ENCODE results near the gene BANK1. TPM values are rescaled to one million over a fixed set of nuclear protein-coding genes. Genes with fewer than 3 reads are reported as not detected.

The BANK1 gene
- total and polyA plus RNA-seq, 2 experiments from 2014 or later = not detected

DNA sequence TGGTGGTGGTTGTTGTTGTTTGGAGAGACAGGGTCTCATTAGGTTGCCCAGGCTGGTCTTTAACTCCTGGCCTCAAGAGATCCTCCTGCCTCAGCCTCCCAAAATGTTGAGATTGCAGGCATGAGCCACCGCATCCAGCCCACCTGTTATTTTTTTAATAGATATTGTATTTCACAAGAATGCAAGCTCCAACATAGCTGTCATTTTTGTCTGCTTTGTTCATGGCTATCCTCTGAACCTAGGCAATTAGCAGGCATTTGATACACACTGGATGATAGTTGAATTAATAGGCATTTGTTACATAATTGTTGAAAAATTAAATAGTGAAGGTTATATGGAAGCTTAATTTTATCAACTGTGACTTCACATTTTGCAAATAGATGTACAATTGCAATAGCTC lies 64.7 kb downstream of the BANK1 start:
- no peaks in the 10 kb centered on the region for H3K27me3 ChIP-seq (replicated peaks; ENCODE audit: insufficient read depth)
- in situ Hi-C loops (cut with MboI) = no loop called here
- no peak for DNase-seq
- no peaks in the 10 kb centered on the region for H3K9me2 ChIP-seq (ENCODE audit: insufficient read depth)
- H3K9me3 ChIP-seq (ENCODE audit: low read depth) = no peaks in the 10 kb centered on the region
- H3K79me2 ChIP-seq (ENCODE audit: insufficient read depth) = no peaks in the 10 kb centered on the region
- no peaks in the 10 kb centered on the region for H4K20me1 ChIP-seq (ENCODE audit: insufficient read depth)
- no peak overlapping the region for H3K4me2 ChIP-seq (ENCODE audit: unreplicated experiment)
- no peak overlapping the region for H3K9ac ChIP-seq
- no peak overlapping the region for H2AFZ ChIP-seq
- no peak overlapping the region for H3K27ac ChIP-seq
- no peaks in the 10 kb centered on the region for H3K36me3 ChIP-seq (ENCODE audit: low read depth)
- WGBS, 2 experiments (ENCODE audit: low coverage in 1 of 2, low lambda C conversion rate in 2 of 2, missing lambda C conversion rate in 2 of 2) = 91 to 93% methylated on average over 1 of the region's 1 CpG
- H3K4me3 ChIP-seq = no peak overlapping the region
- TF ChIP-seq EZH2 (IDR thresholded peaks at IDR 0.05; ENCODE audit: insufficient read depth, poor library complexity, severe bottlenecking) (no peak), EZH2phosphoT487 (IDR thresholded peaks at IDR 0.05; ENCODE audit: insufficient read depth, low read depth) (no peak)
- H3F3A ChIP-seq (ENCODE audit: insufficient read depth) = no peaks in the 10 kb centered on the region
- H3K4me1 ChIP-seq (ENCODE audit: insufficient read depth) = no peaks in the 10 kb centered on the region

DNA sequence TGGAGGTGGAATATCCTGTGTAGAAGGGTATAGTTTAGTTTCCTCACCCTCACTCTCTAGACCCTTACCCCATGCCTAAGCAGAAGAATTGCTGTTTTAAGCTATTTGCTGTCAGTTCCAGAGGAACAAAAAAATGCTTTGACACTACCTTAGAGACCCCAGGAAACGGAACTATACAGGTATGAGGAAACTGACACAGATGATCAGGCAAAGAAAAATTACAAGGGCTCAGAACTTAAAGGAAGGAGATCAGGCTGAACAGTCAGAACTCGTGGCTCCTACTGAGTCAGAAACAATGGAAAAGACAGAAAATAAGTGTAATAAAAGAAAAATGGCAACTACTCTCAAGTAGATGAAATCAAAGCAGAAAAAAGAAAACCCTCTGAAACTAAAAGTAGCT lies 65.6 kb downstream of the BANK1 start:
- H3K9ac ChIP-seq = no peak overlapping the region
- DNase-seq = no peak
- H3K4me1 ChIP-seq (ENCODE audit: insufficient read depth) = no peaks in the 10 kb centered on the region
- no peaks in the 10 kb centered on the region for H3K36me3 ChIP-seq (ENCODE audit: low read depth)
- no peaks in the 10 kb centered on the region for H4K20me1 ChIP-seq (ENCODE audit: insufficient read depth)
- in situ Hi-C loops (cut with MboI) = no loop called here
- no peak overlapping the region for H3K4me2 ChIP-seq (ENCODE audit: unreplicated experiment)
- no peaks in the 10 kb centered on the region for H3F3A ChIP-seq (ENCODE audit: insufficient read depth)
- no peaks in the 10 kb centered on the region for H3K79me2 ChIP-seq (ENCODE audit: insufficient read depth)
- H3K27me3 ChIP-seq (replicated peaks; ENCODE audit: insufficient read depth) = no peaks in the 10 kb centered on the region
- 33 to 36% methylated on average over 2 of the region's 2 CpGs for WGBS, 2 experiments (ENCODE audit: low coverage in 1 of 2, low lambda C conversion rate in 2 of 2, missing lambda C conversion rate in 2 of 2)
- no peaks in the 10 kb centered on the region for H3K9me2 ChIP-seq (ENCODE audit: insufficient read depth)
- H3K4me3 ChIP-seq = no peak overlapping the region
- H3K27ac ChIP-seq = no peak overlapping the region
- H3K9me3 ChIP-seq (ENCODE audit: low read depth) = no peaks in the 10 kb centered on the region
- no peak overlapping the region for H2AFZ ChIP-seq
- TF ChIP-seq EZH2phosphoT487 (IDR thresholded peaks at IDR 0.05; ENCODE audit: insufficient read depth, low read depth) = no peak
- TF ChIP-seq EZH2 (IDR thresholded peaks at IDR 0.05; ENCODE audit: insufficient read depth, poor library complexity, severe bottlenecking) = no peak

DNA sequence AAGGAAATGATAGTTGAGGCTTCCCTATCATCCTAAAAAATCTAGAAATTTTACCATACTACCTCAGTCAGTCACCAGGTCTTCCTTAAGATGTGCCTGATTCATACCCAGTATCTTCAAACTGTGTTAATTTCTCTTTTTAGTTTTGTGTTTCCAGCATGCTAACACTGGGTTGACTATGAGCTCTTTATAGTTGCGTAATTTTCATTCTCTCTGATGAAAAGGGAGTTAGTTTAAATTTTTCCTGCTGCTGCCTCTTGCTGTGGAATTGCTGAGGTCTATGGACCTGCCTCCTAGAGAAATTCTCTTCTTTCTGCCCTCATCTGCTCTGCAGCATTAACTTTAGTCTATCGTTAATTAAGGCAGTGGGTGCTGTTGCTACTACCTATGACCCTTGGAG lies 66.6 kb downstream of the BANK1 start:
- Histone ChIP-seq H3K4me1 (ENCODE audit: insufficient read depth) (no peaks in the 10 kb centered on the region), H2AFZ (no peak overlapping the region), H3K27me3 (replicated peaks; ENCODE audit: insufficient read depth) (no peaks in the 10 kb centered on the region), H3K27ac (no peak overlapping the region), H3K9ac (no peak overlapping the region), H3K79me2 (ENCODE audit: insufficient read depth) (no peaks in the 10 kb centered on the region), H3K4me3 (no peak overlapping the region), H3K36me3 (ENCODE audit: low read depth) (no peaks in the 10 kb centered on the region), H3K4me2 (ENCODE audit: unreplicated experiment) (no peak overlapping the region), H4K20me1 (ENCODE audit: insufficient read depth) (no peaks in the 10 kb centered on the region), H3K9me3 (ENCODE audit: low read depth) (no peaks in the 10 kb centered on the region), H3F3A (ENCODE audit: insufficient read depth) (no peaks in the 10 kb centered on the region), H3K9me2 (ENCODE audit: insufficient read depth) (no peaks in the 10 kb centered on the region)
- in situ Hi-C loops (cut with MboI) = no loop called here
- TF ChIP-seq EZH2 (IDR thresholded peaks at IDR 0.05; ENCODE audit: insufficient read depth, poor library complexity, severe bottlenecking) = no peak
- no peak for TF ChIP-seq EZH2phosphoT487 (IDR thresholded peaks at IDR 0.05; ENCODE audit: insufficient read depth, low read depth)
- no peak for DNase-seq
- WGBS, 2 experiments (ENCODE audit: low coverage in 1 of 2, low lambda C conversion rate in 2 of 2, missing lambda C conversion rate in 2 of 2) = 78 to 96% methylated on average over 2 of the region's 2 CpGs

DNA sequence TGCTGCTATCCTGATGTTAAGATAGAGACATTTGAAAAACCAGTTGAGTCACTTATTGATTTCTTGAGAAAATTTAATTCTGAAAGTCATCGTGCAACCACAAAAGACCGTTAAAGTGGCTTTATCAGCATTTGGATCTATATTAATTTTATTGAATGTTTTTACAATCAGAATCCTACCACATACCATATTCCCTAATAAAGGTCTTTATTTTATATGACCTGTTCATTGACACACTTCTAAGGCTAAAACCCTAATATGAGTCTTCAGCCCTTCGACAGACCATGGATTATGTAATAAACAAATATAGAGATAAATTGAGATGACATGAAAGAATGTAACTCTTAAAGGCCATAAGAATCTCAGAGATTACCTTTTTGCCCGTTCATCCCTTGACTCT lies 68.1 kb downstream of the BANK1 start:
- in situ Hi-C loops (cut with MboI) = no loop called here
- WGBS, 2 experiments (ENCODE audit: low coverage in 1 of 2, low lambda C conversion rate in 2 of 2, missing lambda C conversion rate in 2 of 2) = 60 to 72% methylated on average over 4 of the region's 4 CpGs

DNA sequence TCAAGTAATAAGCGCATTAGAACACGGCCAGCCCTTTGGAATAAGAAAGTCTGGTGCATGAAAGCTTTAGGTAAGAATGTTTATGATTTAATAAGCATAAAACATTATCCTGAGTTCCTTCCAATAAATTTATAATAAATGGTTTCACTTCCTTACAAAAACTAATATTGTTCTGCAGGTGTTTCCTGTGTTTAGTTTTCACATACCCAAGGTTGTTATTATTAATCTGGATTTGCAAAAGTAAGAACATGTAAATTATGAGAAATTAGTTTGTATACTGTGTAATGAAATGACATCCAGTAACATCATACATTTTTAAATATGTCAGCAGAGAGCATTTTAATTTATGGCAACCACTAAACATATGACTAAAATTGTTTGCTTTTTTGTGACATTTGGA lies 72.1 kb downstream of the BANK1 start:
- no peak overlapping the region for H3K4me3 ChIP-seq
- H3K4me2 ChIP-seq (ENCODE audit: unreplicated experiment) = no peak overlapping the region
- H3K36me3 ChIP-seq (ENCODE audit: low read depth) = no peaks in the 10 kb centered on the region
- H3K27me3 ChIP-seq (replicated peaks; ENCODE audit: insufficient read depth) = no peaks in the 10 kb centered on the region
- H3K9me3 ChIP-seq (ENCODE audit: low read depth) = no peaks in the 10 kb centered on the region
- H2AFZ ChIP-seq = no peak overlapping the region
- in situ Hi-C loops (cut with MboI) = no loop called here
- TF ChIP-seq EZH2phosphoT487 (IDR thresholded peaks at IDR 0.05; ENCODE audit: insufficient read depth, low read depth) = no peak
- TF ChIP-seq EZH2 (IDR thresholded peaks at IDR 0.05; ENCODE audit: insufficient read depth, poor library complexity, severe bottlenecking) = no peak
- 0 out of 2 replicates have a peak, but pooled peaks cover 5% of the 10 kb centered on the region for H3F3A ChIP-seq (ENCODE audit: insufficient read depth)
- no peaks in the 10 kb centered on the region for H3K9me2 ChIP-seq (ENCODE audit: insufficient read depth)
- no peak for DNase-seq
- no peaks in the 10 kb centered on the region for H4K20me1 ChIP-seq (ENCODE audit: insufficient read depth)
- 78 to 90% methylated on average over 2 of the region's 2 CpGs for WGBS, 2 experiments (ENCODE audit: low coverage in 1 of 2, low lambda C conversion rate in 2 of 2, missing lambda C conversion rate in 2 of 2)
- no peak overlapping the region for H3K9ac ChIP-seq
- no peak overlapping the region for H3K27ac ChIP-seq
- H3K4me1 ChIP-seq (ENCODE audit: insufficient read depth) = no peaks in the 10 kb centered on the region
- H3K79me2 ChIP-seq (ENCODE audit: insufficient read depth) = no peaks in the 10 kb centered on the region

More for the DNA sequence above, 68.1 kb downstream of the BANK1 start:
- Histone ChIP-seq H3K9me2 (ENCODE audit: insufficient read depth) (no peaks in the 10 kb centered on the region), H3K27ac (no peak overlapping the region), H3K27me3 (replicated peaks; ENCODE audit: insufficient read depth) (no peaks in the 10 kb centered on the region), H2AFZ (no peak overlapping the region), H3K4me3 (no peak overlapping the region), H3K36me3 (ENCODE audit: low read depth) (no peaks in the 10 kb centered on the region), H3K4me1 (ENCODE audit: insufficient read depth) (no peaks in the 10 kb centered on the region), H4K20me1 (ENCODE audit: insufficient read depth) (no peaks in the 10 kb centered on the region), H3K79me2 (ENCODE audit: insufficient read depth) (no peaks in the 10 kb centered on the region), H3K9ac (no peak overlapping the region), H3K9me3 (ENCODE audit: low read depth) (no peaks in the 10 kb centered on the region), H3K4me2 (ENCODE audit: unreplicated experiment) (no peak overlapping the region), H3F3A (ENCODE audit: insufficient read depth) (no peaks in the 10 kb centered on the region)
- DNase-seq = no peak
- TF ChIP-seq EZH2 (IDR thresholded peaks at IDR 0.05; ENCODE audit: insufficient read depth, poor library complexity, severe bottlenecking) (no peak), EZH2phosphoT487 (IDR thresholded peaks at IDR 0.05; ENCODE audit: insufficient read depth, low read depth) (no peak)

Data from GM23248 (cell line).